ENCODE results near the gene ZFP92. TPM values are rescaled to one million over a fixed set of nuclear protein-coding genes. Genes with fewer than 3 reads are reported as not detected.

The ZFP92 gene
- total RNA-seq, 1 donor from 2014 or later: 0.25 TPM

- Histone ChIP-seq H3K9me3 (peaks cover 6% of the 10 kb centered on the region), H3K36me3 (no peaks in the 10 kb centered on the region), H3K4me3 (no peak overlapping the region), H3K4me1 (no peaks in the 10 kb centered on the region), H3K27ac (no peak overlapping the region), H3K27me3 (no peaks in the 10 kb centered on the region)
- TF ChIP-seq POLR2A (IDR thresholded peaks at IDR 0.05) (no peak), POLR2AphosphoS5 (IDR thresholded peaks at IDR 0.05; ENCODE audit: insufficient read depth in 1 of 2, low read depth in 1 of 2) (no peak), CTCF (IDR thresholded peaks at IDR 0.05) (no peak)
- intact Hi-C loops (cut with DNase I): no loop called here
- no peak for DNase-seq (ENCODE audit: extremely low spot score in 2 of 2)
These were observed 21.9 kb downstream of the ZFP92 start for GRCh38 chrX:153433161-153433680.

- Histone ChIP-seq H3K27ac (no peak overlapping the region), H3K4me1 (no peaks in the 10 kb centered on the region), H3K4me3 (no peak overlapping the region), H3K9me3 (peaks cover 6% of the 10 kb centered on the region), H3K36me3 (no peaks in the 10 kb centered on the region), H3K27me3 (no peaks in the 10 kb centered on the region)
- DNase-seq (ENCODE audit: extremely low spot score in 2 of 2): no peak
- intact Hi-C loops (cut with DNase I): no loop called here
- TF ChIP-seq POLR2A (IDR thresholded peaks at IDR 0.05) (no peak), POLR2AphosphoS5 (IDR thresholded peaks at IDR 0.05; ENCODE audit: insufficient read depth in 1 of 2, low read depth in 1 of 2) (no peak), CTCF (IDR thresholded peaks at IDR 0.05) (no peak)
These were observed 22.6 kb downstream of the ZFP92 start for GRCh38 chrX:153433781-153434285.

GRCh38 chrX:153434801-153435200 lies 23.5 kb downstream of the ZFP92 start:
- Histone ChIP-seq H3K4me1 (no peaks in the 10 kb centered on the region), H3K36me3 (no peaks in the 10 kb centered on the region), H3K27me3 (no peaks in the 10 kb centered on the region), H3K9me3 (peaks cover 6% of the 10 kb centered on the region), H3K4me3 (no peak overlapping the region), H3K27ac (no peak overlapping the region)
- TF ChIP-seq CTCF (IDR thresholded peaks at IDR 0.05) (no peak), POLR2AphosphoS5 (IDR thresholded peaks at IDR 0.05; ENCODE audit: insufficient read depth in 1 of 2, low read depth in 1 of 2) (no peak), POLR2A (IDR thresholded peaks at IDR 0.05) (no peak)
- no peak for DNase-seq (ENCODE audit: extremely low spot score in 2 of 2)
- intact Hi-C loops (cut with DNase I): no loop called here

- TF ChIP-seq CTCF (IDR thresholded peaks at IDR 0.05): no peak
- no peak for TF ChIP-seq POLR2A (IDR thresholded peaks at IDR 0.05)
- TF ChIP-seq POLR2AphosphoS5 (IDR thresholded peaks at IDR 0.05; ENCODE audit: insufficient read depth in 1 of 2, low read depth in 1 of 2): no peak
- no peaks in the 10 kb centered on the region for H3K36me3 ChIP-seq
- peaks cover 2% of the 10 kb centered on the region for H3K9me3 ChIP-seq
- intact Hi-C loops (cut with DNase I): no loop called here
- H3K4me3 ChIP-seq: no peak overlapping the region
- no peak for DNase-seq (ENCODE audit: extremely low spot score in 2 of 2)
- no peaks in the 10 kb centered on the region for H3K27me3 ChIP-seq
- H3K4me1 ChIP-seq: no peaks in the 10 kb centered on the region
- H3K27ac ChIP-seq: no peak overlapping the region
These were observed 24.6 kb downstream of the ZFP92 start for GRCh38 chrX:153435845-153436244.

- intact Hi-C loops (cut with DNase I): no loop called here
- DNase-seq (ENCODE audit: extremely low spot score in 2 of 2): no peak
- no peaks in the 10 kb centered on the region for H3K4me1 ChIP-seq
- no peaks in the 10 kb centered on the region for H3K27me3 ChIP-seq
- H3K9me3 ChIP-seq: no peaks in the 10 kb centered on the region
- H3K4me3 ChIP-seq: no peak overlapping the region
- H3K36me3 ChIP-seq: no peaks in the 10 kb centered on the region
- H3K27ac ChIP-seq: no peak overlapping the region
- no peak for TF ChIP-seq POLR2AphosphoS5 (IDR thresholded peaks at IDR 0.05; ENCODE audit: insufficient read depth in 1 of 2, low read depth in 1 of 2)
- no peak for TF ChIP-seq POLR2A (IDR thresholded peaks at IDR 0.05)
- no peak for TF ChIP-seq CTCF (IDR thresholded peaks at IDR 0.05)
These were observed 27.3 kb downstream of the ZFP92 start for GRCh38 chrX:153438532-153438931.
